Measurements from ENCODE around the gene TOPAZ1. TPM values are rescaled to one million over a fixed set of nuclear protein-coding genes. Genes with fewer than 3 reads are reported as not detected.

TOPAZ1 gene
- polyA plus RNA-seq, 4 donors = 0.03 TPM; not detected in 3

Other genes with a start within 250 kb of the TOPAZ1 start
- gene TCAIM, start 96.9 kb downstream of the TOPAZ1 start, polyA plus RNA-seq (ENCODE audit: insufficient read length in 4 of 4) = 10 to 100 TPM; 40.1 to 52.1 (median 41.5) TPM
- gene ZNF445, start 235.8 kb downstream of the TOPAZ1 start, polyA plus RNA-seq (ENCODE audit: insufficient read length in 4 of 4) = 10 to 100 TPM; 17.7 to 31.4 (median 24.2) TPM